OCI-LY1 (cell line): ENCODE measurements around the gene CACNA2D4.

Experiments
- H2AFZ ChIP-seq: fragments of 200-600 bp; sonication (generic), shearing (Covaris generic); 2 replicates; pipeline ENCODE4 v1.6.0; 2014; ENCODE audit warnings: antibody characterized with exemption, mild to moderate bottlenecking, low read length
- H3F3A ChIP-seq: fragments of 200-600 bp; sonication (generic), shearing (Covaris generic); 2 replicates; pipeline ENCODE4 v1.6.0; 2014; ENCODE audit warnings: mild to moderate bottlenecking, antibody characterized with exemption, low read length, moderate library complexity; ENCODE audit not compliant: insufficient read depth
- H3K27ac ChIP-seq: fragments of 200-600 bp; sonication (generic); 2 replicates; pipeline ENCODE4 v1.5.1; 2014; ENCODE audit warnings: low read length, mixed run types, mild to moderate bottlenecking, low read depth; ENCODE audit not compliant: poor library complexity, severe bottlenecking
- H3K27me3 ChIP-seq: fragments of 200-600 bp; sonication (generic); 2 replicates; pipeline ENCODE4 v1.6.0; 2014; ENCODE audit warnings: antibody characterized with exemption, mild to moderate bottlenecking, low read length, moderate library complexity; ENCODE audit not compliant: insufficient read depth
- H3K36me3 ChIP-seq: fragments of 200-600 bp; sonication (generic); 2 replicates; pipeline ENCODE4 v1.6.1; 2014; ENCODE audit warnings: mild to moderate bottlenecking, antibody characterized with exemption, low read length, moderate library complexity, mixed read lengths; ENCODE audit not compliant: insufficient read depth
- H3K4me1 ChIP-seq: fragments of 200-600 bp; sonication (generic); 2 replicates; pipeline ENCODE4 v1.5.1; 2014; ENCODE audit warnings: mild to moderate bottlenecking, low read length, moderate library complexity; ENCODE audit not compliant: insufficient read depth, severe bottlenecking
- H3K4me2 ChIP-seq: fragments of 200-600 bp; sonication (generic), shearing (Covaris generic); 2 replicates; pipeline ENCODE4 v1.6.1; 2014; ENCODE audit warnings: low read length
- H3K4me3 ChIP-seq: fragments of 200-600 bp; sonication (generic); 2 replicates; pipeline ENCODE4 v1.5.1; 2014; ENCODE audit warnings: low read length, low read depth, mild to moderate bottlenecking, mixed read lengths; ENCODE audit not compliant: poor library complexity, severe bottlenecking
- H3K79me2 ChIP-seq: fragments of 200-600 bp; shearing (Covaris generic); 2 replicates; pipeline ENCODE4 v1.6.1; 2016; ENCODE audit warnings: mixed run types, low read length, mixed read lengths; ENCODE audit not compliant: insufficient read depth
- H3K9ac ChIP-seq: fragments of 200-600 bp; sonication (generic), shearing (Covaris generic); 2 replicates; pipeline ENCODE4 v1.6.1; 2014; ENCODE audit warnings: mild to moderate bottlenecking, low read length, mixed read lengths
- H3K9me2 ChIP-seq: fragments of 200-600 bp; sonication (generic), shearing (Covaris generic); 2 replicates; pipeline ENCODE4 v1.6.1; 2014; ENCODE audit warnings: low read depth, mild to moderate bottlenecking, low read length, mixed read lengths
- H3K9me3 ChIP-seq: fragments of 200-600 bp; shearing (Covaris generic); 2 replicates; pipeline ENCODE4 v1.6.1; 2014; ENCODE audit warnings: low read length, mixed read lengths
- H4K20me1 ChIP-seq: fragments of 200-600 bp; sonication (generic), shearing (Covaris generic); 2 replicates; pipeline ENCODE4 v1.6.0; 2016; ENCODE audit warnings: mild to moderate bottlenecking, low read length; ENCODE audit not compliant: insufficient read depth
- EZH2 ChIP-seq: fragments of 200-600 bp; sonication (generic), shearing (Covaris generic); IDR thresholded peaks from 2 replicates; pipeline ENCODE4 v1.8.0; 2017; ENCODE audit warnings: borderline replicate concordance, mixed run types, mild to moderate bottlenecking, antibody characterized with exemption, low read length, moderate library complexity, mixed read lengths
- TF ChIP-seq, protein P1 (sequence below): fragments of 200-600 bp; sonication (generic), shearing (Covaris generic); IDR thresholded peaks from 2 replicates; pipeline ENCODE4 v1.5.1; 2017; ENCODE audit warnings: mild to moderate bottlenecking, antibody characterized with exemption, low read length, moderate library complexity, mixed read lengths

CACNA2D4 gene

DNA sequence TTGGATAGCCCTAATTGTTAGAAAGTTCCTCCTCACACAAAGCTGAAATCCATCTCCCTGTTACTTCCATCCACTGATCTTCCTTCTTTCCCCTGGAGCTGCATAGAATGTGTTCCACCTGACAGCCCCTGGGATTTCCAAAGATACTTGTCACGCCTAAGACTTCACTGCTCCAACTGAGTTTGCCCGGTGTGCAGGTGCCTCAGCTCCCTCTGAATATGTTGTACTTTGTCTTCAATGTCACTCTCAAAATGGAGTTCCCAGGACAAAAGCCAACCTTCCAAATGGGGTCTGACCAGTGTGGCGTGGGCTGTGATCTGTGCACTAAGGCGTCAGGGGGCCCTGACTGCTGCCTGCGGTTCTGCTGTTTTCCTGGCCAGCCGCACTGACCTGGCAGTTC, 42.8 kb downstream of the CACNA2D4 start:
- Histone ChIP-seq H3K9ac (no peak overlapping the region), H3K27ac (no peak overlapping the region), H2AFZ (no peak overlapping the region), H3K36me3 (no peaks in the 10 kb centered on the region), H3K79me2 (no peaks in the 10 kb centered on the region), H4K20me1 (no peaks in the 10 kb centered on the region), H3K4me1 (no peaks in the 10 kb centered on the region), H3K4me3 (no peak overlapping the region), H3K9me2 (no peaks in the 10 kb centered on the region), H3K9me3 (no peaks in the 10 kb centered on the region), H3F3A (no peaks in the 10 kb centered on the region), H3K4me2 (no peak overlapping the region), H3K27me3 (0 out of 2 replicates have a peak, but pooled peaks cover 5% of the 10 kb centered on the region)
- TF ChIP-seq, protein P1, sequence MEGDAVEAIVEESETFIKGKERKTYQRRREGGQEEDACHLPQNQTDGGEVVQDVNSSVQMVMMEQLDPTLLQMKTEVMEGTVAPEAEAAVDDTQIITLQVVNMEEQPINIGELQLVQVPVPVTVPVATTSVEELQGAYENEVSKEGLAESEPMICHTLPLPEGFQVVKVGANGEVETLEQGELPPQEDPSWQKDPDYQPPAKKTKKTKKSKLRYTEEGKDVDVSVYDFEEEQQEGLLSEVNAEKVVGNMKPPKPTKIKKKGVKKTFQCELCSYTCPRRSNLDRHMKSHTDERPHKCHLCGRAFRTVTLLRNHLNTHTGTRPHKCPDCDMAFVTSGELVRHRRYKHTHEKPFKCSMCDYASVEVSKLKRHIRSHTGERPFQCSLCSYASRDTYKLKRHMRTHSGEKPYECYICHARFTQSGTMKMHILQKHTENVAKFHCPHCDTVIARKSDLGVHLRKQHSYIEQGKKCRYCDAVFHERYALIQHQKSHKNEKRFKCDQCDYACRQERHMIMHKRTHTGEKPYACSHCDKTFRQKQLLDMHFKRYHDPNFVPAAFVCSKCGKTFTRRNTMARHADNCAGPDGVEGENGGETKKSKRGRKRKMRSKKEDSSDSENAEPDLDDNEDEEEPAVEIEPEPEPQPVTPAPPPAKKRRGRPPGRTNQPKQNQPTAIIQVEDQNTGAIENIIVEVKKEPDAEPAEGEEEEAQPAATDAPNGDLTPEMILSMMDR, result no peak
- TF ChIP-seq EZH2, result no peak

DNA sequence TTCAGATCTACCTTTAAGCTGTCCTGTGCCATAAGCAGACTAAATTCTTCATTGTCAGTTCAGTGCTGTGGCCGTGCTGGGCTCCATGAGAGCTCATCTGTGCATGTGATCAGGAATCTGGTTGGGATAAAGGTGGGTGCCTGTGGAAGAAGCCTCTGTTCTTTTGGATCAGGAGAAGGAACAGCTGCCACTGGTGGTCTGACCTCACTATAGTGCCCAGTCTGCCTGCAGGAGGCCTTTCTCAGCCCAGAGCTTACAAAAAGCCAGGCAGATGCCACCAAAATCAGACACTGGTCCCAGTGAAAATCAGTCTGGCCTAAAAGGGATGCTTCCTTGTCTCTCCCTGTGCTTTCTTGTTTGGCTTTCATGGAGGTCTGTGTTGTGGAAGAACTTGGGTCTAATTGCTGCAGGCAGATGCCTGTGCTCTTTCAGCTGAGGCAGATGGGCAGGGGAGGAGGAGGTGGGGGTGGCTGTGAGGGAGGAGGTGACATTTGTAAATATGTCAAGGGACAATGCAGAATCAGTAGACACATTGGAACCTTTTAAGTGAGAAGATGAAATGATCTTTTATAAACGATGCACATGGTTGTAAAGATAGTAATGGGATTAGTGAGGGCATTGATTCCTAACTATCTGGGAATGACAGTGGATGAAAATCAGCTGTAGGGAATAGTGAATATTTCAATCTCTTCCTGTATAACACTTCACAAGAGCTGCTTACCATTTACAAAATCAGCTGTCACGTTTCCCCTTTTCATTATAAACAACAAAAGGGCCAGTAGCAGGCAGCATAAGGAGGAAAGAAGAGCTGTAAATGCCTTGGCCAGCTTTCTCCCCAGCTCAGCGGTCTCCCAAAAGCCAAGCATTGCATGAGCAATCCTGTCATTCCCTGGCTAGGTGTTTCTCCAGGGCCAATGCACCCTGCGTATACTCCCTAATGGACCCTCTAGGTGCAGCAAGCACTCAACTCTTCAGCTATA, 44.6 kb downstream of the CACNA2D4 start:
- Histone ChIP-seq H3K4me3 (no peak overlapping the region), H3K4me2 (no peak overlapping the region), H3K27ac (no peak overlapping the region), H3K9me2 (no peaks in the 10 kb centered on the region), H3K27me3 (no peaks in the 10 kb centered on the region), H4K20me1 (no peaks in the 10 kb centered on the region), H3K36me3 (no peaks in the 10 kb centered on the region), H3K9me3 (no peaks in the 10 kb centered on the region), H3K4me1 (no peaks in the 10 kb centered on the region), H3K9ac (no peak overlapping the region), H3F3A (no peaks in the 10 kb centered on the region), H2AFZ (no peak overlapping the region), H3K79me2 (no peaks in the 10 kb centered on the region)
- TF ChIP-seq EZH2, result no peak
- TF ChIP-seq, protein P1, result no peak

DNA sequence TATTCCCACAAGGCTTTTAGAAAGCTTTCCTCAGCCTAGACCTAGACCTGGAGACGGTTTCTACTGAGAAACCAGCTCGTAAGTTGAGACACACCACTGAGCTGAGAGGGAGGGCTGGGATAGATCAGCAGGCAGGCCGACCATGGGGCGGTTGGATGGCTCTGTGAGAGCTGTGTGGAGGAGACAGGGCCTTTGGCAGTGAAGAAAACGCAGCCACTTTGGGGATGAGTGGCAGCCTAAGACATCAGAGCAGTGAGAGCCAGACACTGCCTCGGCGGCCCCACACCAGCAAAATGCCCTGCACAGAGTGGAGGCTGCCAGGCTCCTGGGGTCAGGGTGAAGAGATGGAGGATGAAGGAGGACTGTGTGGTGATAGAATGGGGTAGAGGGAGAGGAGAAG, 46.0 kb downstream of the CACNA2D4 start:
- TF ChIP-seq, protein P1, result no peak

More for the DNA sequence above, 46.0 kb downstream of the CACNA2D4 start:
- no peak overlapping the region for H3K9ac ChIP-seq
- H3K27ac ChIP-seq, result no peak overlapping the region
- H3K4me3 ChIP-seq, result no peak overlapping the region
- H3F3A ChIP-seq, result no peaks in the 10 kb centered on the region
- no peaks in the 10 kb centered on the region for H3K9me3 ChIP-seq
- H2AFZ ChIP-seq, result no peak overlapping the region
- no peaks in the 10 kb centered on the region for H4K20me1 ChIP-seq
- H3K4me1 ChIP-seq, result no peaks in the 10 kb centered on the region
- peaks cover 8% of the 10 kb centered on the region; the same call in 1 of the 2 replicates for H3K27me3 ChIP-seq
- no peaks in the 10 kb centered on the region for H3K9me2 ChIP-seq
- H3K79me2 ChIP-seq, result no peaks in the 10 kb centered on the region
- H3K36me3 ChIP-seq, result no peaks in the 10 kb centered on the region
- H3K4me2 ChIP-seq, result no peak overlapping the region
